ENCODE results near the gene RCOR1.

RCOR1 gene

GRCh38 chr14:102779084-102779462, 186.6 kb downstream of the RCOR1 start:
- no peak for DNase-seq

- no peak for DNase-seq
Observed at GRCh38 chr14:102779574-102780315, 187.3 kb downstream of the RCOR1 start.

Measured in GDM1 (cell line).